HepG2 (cell line): Measurements from ENCODE around the gene ADIPOR2. TPM values are rescaled to one million over a fixed set of nuclear protein-coding genes. Genes with fewer than 3 reads are reported as not detected.
A peak's percentile ranks its signal among the peaks of the same experiment; 100 is the strongest.

ENCODE experiments used
- ETV6 ChIP-seq: sonication (generic); formaldehyde crosslinking; conservative IDR thresholded peaks from 2 replicates; pipeline ENCODE4 v1.4.0; 2020; ENCODE audit warnings: missing genetic modification reagents
- GLMP ChIP-seq: sonication (generic); formaldehyde crosslinking; IDR thresholded peaks from 2 replicates; pipeline ENCODE4 v1.9.0; 2021; ENCODE audit warnings: missing genetic modification reagents, mild to moderate bottlenecking, borderline replicate concordance
- HMGA1 ChIP-seq: sonication (generic); formaldehyde crosslinking; conservative IDR thresholded peaks from 2 replicates; pipeline ENCODE4 v1.4.0; 2020; ENCODE audit warnings: missing genetic modification reagents
- HNF4G ChIP-seq, 2 experiments: sonication (generic) in 1 of 2; formaldehyde crosslinking in 1 of 2; IDR thresholded peaks; 2 replicates each; pipeline versions ENCODE4 v1.4.0 to v1.6.1; 2011 to 2020; ENCODE audit warnings: borderline replicate concordance in 2 of 2, low read depth in 2 of 2, mild to moderate bottlenecking in 2 of 2, low read length in 1 of 2, missing genetic modification reagents in 1 of 2, moderate library complexity in 1 of 2
- HNRNPLL ChIP-seq: fragments of 200-400 bp; formaldehyde crosslinking; IDR thresholded peaks from 2 replicates; pipeline ENCODE4 v1.6.1; 2017; ENCODE audit warnings: mild to moderate bottlenecking, low read depth, low read length; ENCODE audit not compliant: poor library complexity, severe bottlenecking
- KLF12 ChIP-seq: sonication (generic); formaldehyde crosslinking; IDR thresholded peaks from 2 replicates; pipeline ENCODE4 v1.4.0; 2020; ENCODE audit warnings: missing genetic modification reagents, borderline replicate concordance
- NCOR1 ChIP-seq: fragments of 200-600 bp; sonication (generic); IDR thresholded peaks from 2 replicates; pipeline ENCODE4 v1.7.0; 2017; ENCODE audit warnings: antibody characterized with exemption, low read length, borderline replicate concordance
- SIN3A ChIP-seq: IDR thresholded peaks from 2 replicates; pipeline ENCODE4 v1.6.1; 2011; ENCODE audit warnings: low read depth, mild to moderate bottlenecking, control low read depth, low read length, borderline replicate concordance
- SMAD1 ChIP-seq: sonication (generic); formaldehyde crosslinking; IDR thresholded peaks from 2 replicates; pipeline ENCODE4 v1.4.0; 2020; ENCODE audit warnings: missing genetic modification reagents, low read depth, mild to moderate bottlenecking, borderline replicate concordance
- SRSF4 ChIP-seq: fragments of 200-400 bp; formaldehyde crosslinking; IDR thresholded peaks from one replicate; pipeline ENCODE4 v1.6.1; 2018; ENCODE audit warnings: mild to moderate bottlenecking, low read depth, low read length, moderate library complexity; ENCODE audit not compliant: poor library complexity, severe bottlenecking
- UBTF ChIP-seq: sonication (generic); formaldehyde crosslinking; IDR thresholded peaks from 2 replicates; pipeline ENCODE4 v1.4.0; 2020; ENCODE audit warnings: mild to moderate bottlenecking, missing genetic modification reagents
- ZNF160 ChIP-seq: sonication (generic); formaldehyde crosslinking; IDR thresholded peaks from 2 replicates; pipeline ENCODE4 v1.8.0; 2022; ENCODE audit warnings: mild to moderate bottlenecking, inconsistent platforms, missing genetic modification reagents
- ZNF276 ChIP-seq: sonication (generic); formaldehyde crosslinking; IDR thresholded peaks from 2 replicates; pipeline ENCODE4 v1.4.0; 2020; ENCODE audit warnings: mild to moderate bottlenecking, low read depth, missing genetic modification reagents
- ZNF296 ChIP-seq: sonication (generic); formaldehyde crosslinking; conservative IDR thresholded peaks from 2 replicates; pipeline ENCODE4 v1.5.0; 2020; ENCODE audit warnings: mild to moderate bottlenecking, missing genetic modification reagents
- ZNF335 ChIP-seq: sonication (generic); formaldehyde crosslinking; IDR thresholded peaks from 2 replicates; pipeline ENCODE4 v1.4.0; 2020; ENCODE audit warnings: missing genetic modification reagents
- ZNF431 ChIP-seq: sonication (generic); formaldehyde crosslinking; IDR thresholded peaks from 2 replicates; pipeline ENCODE4 v1.9.0; 2022; ENCODE audit warnings: missing genetic modification reagents, low read depth, mild to moderate bottlenecking, borderline replicate concordance
- ZNF83 ChIP-seq: sonication (generic); formaldehyde crosslinking; IDR thresholded peaks from 2 replicates; pipeline ENCODE4 v1.4.0; 2020; ENCODE audit warnings: missing genetic modification reagents, mild to moderate bottlenecking, borderline replicate concordance
- ZXDC ChIP-seq: sonication (generic); formaldehyde crosslinking; IDR thresholded peaks from 2 replicates; pipeline ENCODE4 v1.5.0; 2020; ENCODE audit warnings: mild to moderate bottlenecking, missing genetic modification reagents
- polyA plus RNA-seq, 8 experiments: library from polyadenylated mRNA; depleted of rRNA in 3 of 8; stranded (reverse) in 7 of 8; unstranded in 1 of 8; fragments of >200 nt; fragmentation: Illumina TruSeq in 4 of 8; extraction: Trizol in 4 of 8; gene quantifications; 2 replicates each; pipeline versions ENCODE4 v1.2.1 to v1.2.3, GENCODE V29; 2011 to 2016; ENCODE audit warnings: low read depth in 4 of 8, missing spikeins in 1 of 8, mixed read lengths in 1 of 8; ENCODE audit not compliant: insufficient read depth in 1 of 8
- total RNA-seq, 5 experiments: library from RNA; depleted of rRNA; stranded (reverse); fragments of >200 nt; fragmentation: Illumina TruSeq; extraction: Trizol; gene quantifications; 2 replicates each; pipeline ENCODE4 v1.2.3, GENCODE V29; 2016; ENCODE audit warnings: low read depth in 1 of 5

Gene ADIPOR2
- total and polyA plus RNA-seq, 2 of the 13 experiments (the other 11 are each of a cell fraction or from before 2014, with no cell fraction given) = 35.2 to 52.2 TPM

GRCh38 chr12:1807087-1807860 is 116.4 kb downstream of the ADIPOR2 start (continued):
- TF ChIP-seq UBTF (CRISPR knock-in tag) (no peak), ZXDC (CRISPR knock-in tag) (no peak), SRSF4 (no peak), HNF4G (IDR thresholded peaks at IDR 0.05; ENCODE audit: borderline replicate concordance, low read depth, low read length) (peak; percentile 74), HNF4G (CRISPR knock-in tag; IDR thresholded peaks at IDR 0.05; ENCODE audit: borderline replicate concordance, low read depth) (no peak; the same call in 1 of the 2 replicates), ETV6 (no peak), HMGA1 (CRISPR knock-in tag) (no peak), ZNF335 (CRISPR knock-in tag) (no peak), NCOR1 (no peak), ZNF431 (no peak), ZNF160 (CRISPR knock-in tag) (no peak), ZNF276 (CRISPR knock-in tag) (no peak), ZNF296 (CRISPR knock-in tag) (no peak), SIN3A (no peak), HNRNPLL (no peak), KLF12 (CRISPR knock-in tag) (no peak), ZNF83 (CRISPR knock-in tag) (no peak), SMAD1 (no peak), GLMP (no peak)
